Upper lobe of right lung (tissue), 1 donor: Measurements from ENCODE around the gene SMAD2. TPM values are rescaled to one million over a fixed set of nuclear protein-coding genes. Genes with fewer than 3 reads are reported as not detected.

Experiments used
- ATAC-seq: fragments of 200-7000 bp; cut with Tn5 transposase; one replicate; pipeline ENCODE4 v1.9.1; 2020; ENCODE audit warnings: mild to moderate bottlenecking, moderate library complexity
- DNase-seq: peaks from one replicate; pipeline ENCODE4 v3.0.0-alpha.2; 2020
- H3K27ac ChIP-seq: fragments of 200-600 bp; one replicate; pipeline ENCODE4 v1.8.0; 2022
- H3K27me3 ChIP-seq: fragments of 200-600 bp; one replicate; pipeline ENCODE4 v1.8.0; 2022; ENCODE audit warnings: mild to moderate bottlenecking
- H3K36me3 ChIP-seq: fragments of 200-600 bp; one replicate; pipeline ENCODE4 v1.8.0; 2022
- H3K4me1 ChIP-seq: fragments of 200-600 bp; one replicate; pipeline ENCODE4 v1.8.0; 2022
- H3K4me3 ChIP-seq: fragments of 200-600 bp; one replicate; pipeline ENCODE4 v1.8.0; 2022; ENCODE audit warnings: mild to moderate bottlenecking
- H3K9me3 ChIP-seq: fragments of 200-600 bp; one replicate; pipeline ENCODE4 v1.8.0; 2022
- CTCF ChIP-seq: fragments of 200-600 bp; IDR thresholded peaks from one replicate; pipeline ENCODE4 v1.8.0; 2022; ENCODE audit warnings: antibody characterized with exemption
- intact Hi-C: fragments of 100-400 bp; cut with DNase I; formaldehyde crosslinking; loops from one replicate; pipeline ENCODE4 v1.11.0; 2022
- total RNA-seq: library from RNA; stranded (reverse); fragmentation: NEBNext Ultra II Directional; extraction: Animal tissue kit (Norgen Biotek cat#: 25700); gene quantifications from one replicate; pipeline ENCODE4 v1.2.1, GENCODE V29; 2021
- donor health status: DM: no; HTN: yes; CAD: no; lungs with severe emphysema.

Gene SMAD2
- total RNA-seq, 1 donor from 2014 or later = 160 TPM

DNA sequence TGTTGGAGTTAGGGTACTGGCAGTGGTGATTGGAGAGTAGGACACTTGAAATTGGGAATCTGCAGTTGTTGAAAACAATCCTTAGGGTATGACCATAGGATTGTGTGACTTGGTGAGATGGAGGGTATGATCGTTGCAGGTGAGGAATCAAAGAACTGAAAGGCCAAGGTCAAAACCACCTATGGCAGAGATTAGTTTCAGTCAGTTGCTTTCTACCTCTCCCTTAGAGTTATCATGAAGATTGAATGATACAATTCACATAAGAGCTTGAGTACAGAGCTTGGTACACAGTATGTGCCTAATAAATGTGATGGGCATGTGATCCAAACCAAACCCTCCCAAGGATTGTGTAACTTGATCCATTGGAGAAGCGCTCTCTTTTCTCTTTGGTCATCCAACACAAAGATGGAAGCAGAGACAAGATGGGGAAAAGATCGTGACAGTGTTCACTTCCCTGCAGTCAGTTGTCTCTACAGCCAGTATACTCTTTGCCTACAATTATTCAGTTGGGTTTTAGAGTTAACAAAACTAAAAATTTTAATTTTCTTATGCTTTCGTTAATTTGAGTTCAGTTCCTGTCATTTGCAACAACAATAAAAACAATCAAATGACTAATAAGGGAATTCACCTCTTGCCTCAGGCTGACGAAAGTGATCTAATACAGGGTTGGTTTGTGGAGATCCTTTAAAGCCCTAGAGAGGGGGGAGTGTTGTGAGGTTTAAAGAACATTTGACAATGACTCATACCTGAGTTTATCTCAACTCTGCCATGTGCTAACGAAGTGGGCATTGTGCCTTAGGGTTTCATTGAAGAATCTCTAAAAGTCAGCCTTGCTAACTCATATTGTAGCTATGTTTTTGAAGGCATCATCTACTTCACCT is 14.8 kb upstream of the SMAD2 start:
- no peak for ATAC-seq
- no peak for DNase-seq
- Histone ChIP-seq H3K4me1 (no peaks in the 10 kb centered on the region), H3K27me3 (no peaks in the 10 kb centered on the region), H3K4me3 (no peak overlapping the region), H3K36me3 (no peaks in the 10 kb centered on the region), H3K9me3 (no peaks in the 10 kb centered on the region), H3K27ac (no peak overlapping the region)
- intact Hi-C loops = no loop called here
- TF ChIP-seq CTCF = no peak

- Histone ChIP-seq H3K27me3 (no peaks in the 10 kb centered on the region), H3K4me3 (no peak overlapping the region), H3K27ac (no peak overlapping the region), H3K36me3 (no peaks in the 10 kb centered on the region), H3K9me3 (no peaks in the 10 kb centered on the region), H3K4me1 (peaks cover 5% of the 10 kb centered on the region)
- DNase-seq = no peak
- intact Hi-C loops = no loop called here
- TF ChIP-seq CTCF = no peak
- ATAC-seq = no peak
These were observed 6.5 kb upstream of the SMAD2 start for GRCh38 chr18:47936952-47937351.

GRCh38 chr18:47935321-47936055 is 5.0 kb upstream of the SMAD2 start:
- Histone ChIP-seq H3K27me3 (no peaks in the 10 kb centered on the region), H3K4me3 (no peak overlapping the region), H3K27ac (no peak overlapping the region), H3K9me3 (no peaks in the 10 kb centered on the region), H3K4me1 (peaks cover 5% of the 10 kb centered on the region), H3K36me3 (no peaks in the 10 kb centered on the region)
- ATAC-seq (no peak), DNase-seq (no peak)
- intact Hi-C loops = no loop called here
- TF ChIP-seq CTCF = no peak

GRCh38 chr18:47932603-47933002 is 2.1 kb upstream of the SMAD2 start:
- H3K9me3 ChIP-seq = no peaks in the 10 kb centered on the region
- H3K27me3 ChIP-seq = no peaks in the 10 kb centered on the region
- DNase-seq (no peak), ATAC-seq (no peak)
- H3K36me3 ChIP-seq = no peaks in the 10 kb centered on the region
- H3K4me3 ChIP-seq = no peak overlapping the region
- TF ChIP-seq CTCF = peak; percentile 13
- peaks cover 24% of the 10 kb centered on the region for H3K4me1 ChIP-seq
- peak overlapping the region; percentile 45 for H3K27ac ChIP-seq
- intact Hi-C loops = no loop called here

- Histone ChIP-seq H3K4me1 (peaks cover 28% of the 10 kb centered on the region), H3K9me3 (no peaks in the 10 kb centered on the region), H3K27me3 (no peaks in the 10 kb centered on the region), H3K27ac (peak overlapping the region; percentile 97), H3K4me3 (peak overlapping the region; percentile 78), H3K36me3 (no peaks in the 10 kb centered on the region)
- TF ChIP-seq CTCF = no peak
- ATAC-seq (no peak), DNase-seq (no peak)
- intact Hi-C loops = no loop called here
These were observed 1.7 kb upstream of the SMAD2 start for GRCh38 chr18:47932190-47932589.
